ENCODE data around the gene AGBL4.

- TF ChIP-seq CTCF (IDR thresholded peaks at IDR 0.05 in 2 of 3, conservative IDR thresholded peaks at IDR 0.05 in 1 of 3; ENCODE audit: borderline replicate concordance in 1 of 3, insufficient read depth in 1 of 3, low read depth in 2 of 3, low read length in 2 of 3) (no peak), POLR2A (IDR thresholded peaks at IDR 0.05; ENCODE audit: borderline replicate concordance, extremely low read depth, insufficient read depth, insufficient read length) (no peak), REST (IDR thresholded peaks at IDR 0.05; ENCODE audit: low read depth) (no peak), RAD21 (IDR thresholded peaks at IDR 0.05; ENCODE audit: low read depth) (no peak), CBX3 (IDR thresholded peaks at IDR 0.05; ENCODE audit: low read depth) (no peak), CEBPB (IDR thresholded peaks at IDR 0.05; ENCODE audit: low read depth) (no peak), EZH2 (IDR thresholded peaks at IDR 0.05) (no peak), POLR2AphosphoS5 (IDR thresholded peaks at IDR 0.05; ENCODE audit: low read depth, low read length) (no peak), EZH2phosphoT487 (IDR thresholded peaks at IDR 0.05; ENCODE audit: borderline replicate concordance) (no peak), FOSL1 (IDR thresholded peaks at IDR 0.05; ENCODE audit: low read depth) (no peak), SP1 (IDR thresholded peaks at IDR 0.05; ENCODE audit: low read depth) (no peak), SIN3A (IDR thresholded peaks at IDR 0.05; ENCODE audit: low read depth) (no peak), TCF7L2 (IDR thresholded peaks at IDR 0.05; ENCODE audit: borderline replicate concordance, extremely low read depth, insufficient read depth, insufficient read length) (no peak)
These were observed 819.0 kb downstream of the AGBL4 start for GRCh38 chr1:49204720-49205119.

All from HCT116 (cell line).